Cardiac muscle cell (in vitro differentiated cells and primary cell): ENCODE measurements around the gene UBAC1. TPM values are rescaled to one million over a fixed set of nuclear protein-coding genes. Genes with fewer than 3 reads are reported as not detected.

Source experiments
- DNase-seq, 2 donors: peaks; one replicate each; pipeline versions ENCODE4 v3.0.0 to v3.0.0-alpha.2; 2010 to 2017; ENCODE audit warnings: low read depth in 1 of 2, low spot score in 1 of 2
- H3K27ac ChIP-seq: fragments of 200-600 bp; sonication (generic); 2 replicates; pipeline ENCODE4 v1.5.1; 2016
- H3K27me3 ChIP-seq: fragments of 200-600 bp; sonication (generic); 2 replicates; pipeline ENCODE4 v1.6.0; 2016; ENCODE audit warnings: control low read depth
- H3K36me3 ChIP-seq: fragments of 200-600 bp; sonication (generic); 2 replicates; pipeline ENCODE4 v1.5.1; 2016; ENCODE audit warnings: control low read depth
- H3K4me1 ChIP-seq: fragments of 200-600 bp; sonication (generic); 2 replicates; pipeline ENCODE4 v1.8.1; 2017; ENCODE audit warnings: low read depth, mild to moderate bottlenecking, mixed run types
- H3K4me3 ChIP-seq: fragments of 200-600 bp; sonication (generic); 2 replicates; pipeline ENCODE4 v1.5.1; 2016; ENCODE audit warnings: mild to moderate bottlenecking
- H3K9me3 ChIP-seq: fragments of 200-600 bp; sonication (generic); 2 replicates; pipeline ENCODE4 v1.5.1; 2017; ENCODE audit warnings: low read depth, mild to moderate bottlenecking, control low read depth
- CTCF ChIP-seq: IDR thresholded peaks from 2 replicates; pipeline ENCODE4 v1.5.1; 2012; ENCODE audit warnings: low read depth, mild to moderate bottlenecking, low read length
- polyA plus RNA-seq: library from polyadenylated mRNA; unstranded; fragments of >200 nt; fragmentation: Nextera tagmentation; extraction: Ambion mirVana; gene quantifications from 2 replicates; pipeline ENCODE4 v1.2.1, GENCODE V29; 2016
- total RNA-seq: library from RNA; depleted of rRNA; stranded (reverse); fragments of >200 nt; gene quantifications from 2 replicates; pipeline ENCODE4 v1.2.3, GENCODE V29; 2016

UBAC1 gene
- total and polyA plus RNA-seq, 2 experiments from 2014 or later = 60.1 to 66.4 TPM

DNA sequence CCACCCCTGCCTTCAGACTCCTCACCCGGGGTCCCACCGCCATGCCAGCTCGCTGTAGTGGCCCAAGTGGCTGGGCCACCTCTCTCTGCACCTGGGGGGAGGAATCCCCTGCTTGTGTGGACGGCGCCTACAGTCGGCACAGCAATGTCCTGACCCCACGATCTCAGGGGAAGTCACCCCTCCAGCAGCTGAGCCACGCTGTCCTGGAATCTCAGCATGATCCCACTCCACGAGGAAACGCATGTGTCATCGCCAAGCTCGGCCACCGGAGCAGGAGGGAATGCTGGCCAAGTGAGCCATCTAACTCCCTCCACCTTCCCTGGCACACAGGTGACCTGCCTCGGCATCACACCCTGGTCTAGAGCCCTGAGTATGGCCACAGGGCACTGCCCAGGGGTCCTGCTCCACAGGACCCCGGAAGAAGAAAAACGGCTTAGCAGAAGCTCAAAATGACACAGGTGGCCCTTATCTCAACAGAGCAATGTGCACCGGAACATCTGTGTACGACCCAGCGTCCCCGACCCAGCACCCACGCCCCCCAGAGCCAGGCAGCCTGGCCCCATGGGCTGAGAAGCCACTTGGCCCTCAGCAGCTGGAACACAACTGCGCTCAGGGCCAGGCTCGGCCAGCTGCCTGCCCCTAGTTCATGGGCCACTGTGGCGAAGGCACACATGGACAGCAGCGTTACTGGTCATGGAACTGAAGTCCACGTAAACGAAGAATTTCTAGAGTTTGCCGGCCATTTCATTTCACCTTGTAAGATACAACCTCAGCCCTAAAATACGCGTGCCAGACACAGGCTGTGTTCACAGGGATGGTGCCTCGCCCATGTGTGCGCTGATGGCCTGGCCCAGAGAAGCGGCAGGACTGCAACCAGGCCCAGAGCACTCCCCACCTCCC, 30.5 kb downstream of the UBAC1 start:
- no peak overlapping the region for H3K27ac ChIP-seq
- H3K4me3 ChIP-seq = no peak overlapping the region
- TF ChIP-seq CTCF = no peak
- H3K4me1 ChIP-seq = no peaks in the 10 kb centered on the region
- H3K9me3 ChIP-seq = no peaks in the 10 kb centered on the region
- no peaks in the 10 kb centered on the region for H3K27me3 ChIP-seq
- no peak for DNase-seq
- H3K36me3 ChIP-seq = peaks cover 13% of the 10 kb centered on the region

- no peak for DNase-seq
- Histone ChIP-seq H3K36me3 (peaks cover 8% of the 10 kb centered on the region), H3K27me3 (no peaks in the 10 kb centered on the region), H3K4me3 (no peak overlapping the region), H3K27ac (no peak overlapping the region), H3K9me3 (no peaks in the 10 kb centered on the region), H3K4me1 (no peaks in the 10 kb centered on the region)
- TF ChIP-seq CTCF = no peak
These were observed 31.3 kb downstream of the UBAC1 start for GRCh38 chr9:135929656-135930445.

DNA sequence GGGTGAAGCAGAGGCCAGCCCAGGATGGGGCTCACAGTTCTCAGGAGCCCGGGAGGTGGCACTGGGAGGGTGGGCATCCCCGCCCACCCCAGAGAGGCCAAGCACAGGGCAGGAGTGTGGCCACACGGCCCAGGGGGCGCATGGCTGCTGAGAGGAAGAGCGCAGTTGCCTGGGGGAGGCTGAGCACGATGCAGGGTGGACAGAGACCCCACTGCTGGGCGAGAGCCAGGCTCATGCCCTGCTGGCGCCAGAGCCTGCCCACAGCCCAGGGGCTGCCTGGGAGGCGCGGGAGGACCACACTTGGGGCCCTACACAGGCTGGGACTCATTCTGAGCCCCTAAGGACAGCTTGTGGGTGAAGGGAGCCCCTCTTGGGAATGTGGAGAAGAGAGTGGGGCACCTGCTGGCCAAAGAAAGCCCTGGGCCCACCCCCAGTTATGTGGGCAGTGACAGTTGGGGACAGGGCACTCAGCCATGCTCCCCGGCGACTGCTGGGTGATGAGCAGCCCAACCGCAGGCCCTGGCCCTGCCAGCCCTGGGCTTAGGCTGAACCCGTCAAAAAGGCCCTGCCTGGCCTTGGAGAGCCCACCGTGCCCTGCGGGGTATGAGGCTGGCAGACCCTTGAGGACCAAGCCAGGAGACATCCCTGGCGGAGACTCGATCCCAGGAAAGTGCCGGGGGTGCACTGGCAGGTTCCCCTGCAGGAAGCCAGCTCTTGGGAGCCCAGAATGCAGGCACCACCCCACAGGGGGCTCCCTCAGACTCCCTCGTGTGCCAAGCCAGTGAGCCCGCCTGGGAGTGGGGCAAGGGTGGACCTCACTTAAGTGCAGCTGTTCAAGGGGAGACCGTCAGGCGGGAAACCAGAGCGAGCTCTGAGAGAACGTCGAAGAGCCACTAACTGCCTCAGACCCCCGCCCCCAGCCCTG, 32.2 kb downstream of the UBAC1 start:
- no peak for DNase-seq
- H3K36me3 ChIP-seq = peaks cover 8% of the 10 kb centered on the region
- no peak for TF ChIP-seq CTCF
- no peak overlapping the region for H3K4me3 ChIP-seq
- H3K27me3 ChIP-seq = no peaks in the 10 kb centered on the region
- H3K4me1 ChIP-seq = no peaks in the 10 kb centered on the region
- H3K27ac ChIP-seq = no peak overlapping the region
- no peaks in the 10 kb centered on the region for H3K9me3 ChIP-seq

DNA sequence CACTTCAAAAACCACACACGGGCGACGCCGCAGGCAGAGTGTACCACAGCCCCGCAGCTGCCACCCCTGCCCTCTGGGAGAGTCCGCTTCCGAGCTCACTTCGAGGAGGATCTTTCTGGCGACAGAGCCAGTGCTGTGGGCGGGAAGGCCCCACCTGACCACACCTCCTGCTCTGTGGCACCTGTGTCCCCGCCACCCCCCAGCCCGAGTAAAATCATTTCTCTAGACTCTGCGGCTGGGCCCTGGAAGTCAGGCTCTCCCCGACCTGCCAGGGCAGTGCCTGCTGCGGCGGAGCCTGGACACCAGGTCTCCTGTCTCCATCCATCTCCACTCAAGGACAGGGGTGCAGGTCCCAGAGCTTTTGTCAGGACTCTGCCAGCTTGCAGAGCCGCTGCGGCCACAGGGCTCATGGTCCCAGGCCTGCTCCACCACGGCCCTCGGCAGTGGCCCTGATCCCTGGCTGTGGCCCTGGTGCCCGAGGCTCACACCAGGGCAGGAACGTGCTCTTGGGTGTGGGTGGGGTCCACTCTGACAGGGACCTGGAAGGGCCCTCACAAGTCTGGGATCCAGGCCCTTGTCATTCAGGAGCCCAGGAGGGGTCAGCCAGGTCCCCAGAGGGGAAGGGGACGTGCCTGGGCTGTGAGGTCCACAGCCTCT, 33.0 kb downstream of the UBAC1 start:
- no peak for TF ChIP-seq CTCF
- Histone ChIP-seq H3K4me1 (no peaks in the 10 kb centered on the region), H3K27me3 (no peaks in the 10 kb centered on the region), H3K9me3 (no peaks in the 10 kb centered on the region), H3K4me3 (no peak overlapping the region), H3K36me3 (peaks cover 8% of the 10 kb centered on the region), H3K27ac (no peak overlapping the region)
- no peak for DNase-seq
